HCT116 (cell line): ENCODE results near the gene HEXD.

Source experiments
- CTCF ChIP-seq, 3 experiments: fragments of 200-600 bp in 1 of 3; sonication (generic) in 1 of 3; IDR thresholded peaks in 2 of 3; conservative IDR thresholded peaks in 1 of 3; 2 replicates each; pipeline ENCODE4 v1.5.1; 2012 to 2017; ENCODE audit warnings: low read depth in 2 of 3, low read length in 2 of 3, antibody characterized with exemption in 1 of 3, borderline replicate concordance in 1 of 3, control low read depth in 1 of 3, mild to moderate bottlenecking in 1 of 3, mixed read lengths in 1 of 3, mixed run types in 1 of 3, moderate library complexity in 1 of 3; ENCODE audit not compliant: insufficient read depth in 1 of 3
- EZH2phosphoT487 ChIP-seq: fragments of 200-600 bp; IDR thresholded peaks from 2 replicates; pipeline ENCODE4 v1.6.1; 2018; ENCODE audit warnings: antibody characterized with exemption, borderline replicate concordance
- FOSL1 ChIP-seq: IDR thresholded peaks from 2 replicates; pipeline ENCODE4 v1.6.1; 2012; ENCODE audit warnings: low read depth
- POLR2A ChIP-seq: IDR thresholded peaks from 2 replicates; pipeline ENCODE4 v1.7.0; 2011; ENCODE audit warnings: borderline replicate concordance; ENCODE audit not compliant: insufficient read depth, insufficient read length; ENCODE audit errors: extremely low read depth
- POLR2AphosphoS5 ChIP-seq: IDR thresholded peaks from 2 replicates; pipeline ENCODE4 v1.6.1; 2011; ENCODE audit warnings: mild to moderate bottlenecking, low read depth, low read length, moderate library complexity
- REST ChIP-seq: IDR thresholded peaks from 2 replicates; pipeline ENCODE4 v1.6.1; 2012; ENCODE audit warnings: low read depth
- SRF ChIP-seq: IDR thresholded peaks from 2 replicates; pipeline ENCODE4 v1.6.1; 2012; ENCODE audit warnings: low read depth
- TF ChIP-seq, protein P1 (sequence below): IDR thresholded peaks from 2 replicates; pipeline ENCODE4 v1.6.1; 2011; ENCODE audit warnings: mild to moderate bottlenecking, low read length, moderate library complexity; ENCODE audit not compliant: insufficient replicate concordance; ENCODE audit errors: extremely low read depth

DNA sequence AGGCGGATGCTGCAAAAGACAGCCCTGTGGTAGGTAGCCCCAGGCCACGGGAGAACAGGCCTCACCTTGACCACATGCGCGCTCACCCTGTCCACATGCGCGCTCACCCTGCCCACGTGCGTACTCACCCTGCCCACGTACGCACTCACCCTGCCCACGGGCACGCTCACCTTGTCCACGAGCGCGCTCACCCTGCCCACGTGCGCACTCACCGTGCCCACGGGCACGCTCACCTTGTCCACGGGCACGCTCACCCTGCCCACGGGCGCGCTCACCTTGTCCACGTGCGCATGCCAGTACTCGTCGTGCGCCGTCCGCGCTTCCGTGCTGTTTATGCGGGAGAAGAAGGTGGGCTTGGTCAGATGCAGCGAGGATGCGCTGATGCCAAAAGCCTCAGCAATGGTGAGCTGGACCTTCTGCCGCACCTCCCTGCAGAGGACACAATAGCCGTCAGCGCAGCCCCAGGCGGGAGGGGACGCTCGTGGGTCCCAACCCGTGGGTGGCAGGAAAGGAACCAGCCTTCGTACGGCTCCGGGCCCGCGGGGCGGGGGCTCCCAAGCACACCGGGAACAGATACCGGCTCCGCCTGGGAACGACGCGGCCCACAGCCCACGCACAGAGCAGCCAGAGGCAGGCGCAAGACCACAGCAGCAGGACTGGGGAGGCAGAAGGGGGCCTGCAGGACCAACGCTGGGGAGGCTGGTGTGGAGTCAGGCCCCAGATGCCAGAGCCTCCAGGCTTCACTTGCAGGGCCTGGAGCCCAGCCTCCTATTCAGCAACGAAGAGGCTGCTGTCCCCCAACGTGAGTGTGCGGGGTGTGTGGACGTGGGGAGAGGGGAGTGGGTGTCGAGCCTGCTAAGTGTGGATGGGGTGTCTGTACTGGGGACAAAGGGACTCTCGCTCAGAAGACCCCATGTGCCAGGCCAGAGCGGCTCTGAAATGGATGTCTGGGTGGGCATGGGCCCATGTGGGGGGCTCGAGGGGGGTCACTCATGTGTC is 14.2 kb upstream of the HEXD start:
- TF ChIP-seq CTCF (IDR thresholded peaks at IDR 0.05 in 2 of 3, conservative IDR thresholded peaks at IDR 0.05 in 1 of 3; ENCODE audit: borderline replicate concordance in 1 of 3, insufficient read depth in 1 of 3, low read depth in 2 of 3, low read length in 2 of 3) (no peak), EZH2phosphoT487 (no peak), POLR2AphosphoS5 (no peak), POLR2A (no peak), SRF (no peak), REST (no peak), FOSL1 (no peak)
- TF ChIP-seq, protein P1, sequence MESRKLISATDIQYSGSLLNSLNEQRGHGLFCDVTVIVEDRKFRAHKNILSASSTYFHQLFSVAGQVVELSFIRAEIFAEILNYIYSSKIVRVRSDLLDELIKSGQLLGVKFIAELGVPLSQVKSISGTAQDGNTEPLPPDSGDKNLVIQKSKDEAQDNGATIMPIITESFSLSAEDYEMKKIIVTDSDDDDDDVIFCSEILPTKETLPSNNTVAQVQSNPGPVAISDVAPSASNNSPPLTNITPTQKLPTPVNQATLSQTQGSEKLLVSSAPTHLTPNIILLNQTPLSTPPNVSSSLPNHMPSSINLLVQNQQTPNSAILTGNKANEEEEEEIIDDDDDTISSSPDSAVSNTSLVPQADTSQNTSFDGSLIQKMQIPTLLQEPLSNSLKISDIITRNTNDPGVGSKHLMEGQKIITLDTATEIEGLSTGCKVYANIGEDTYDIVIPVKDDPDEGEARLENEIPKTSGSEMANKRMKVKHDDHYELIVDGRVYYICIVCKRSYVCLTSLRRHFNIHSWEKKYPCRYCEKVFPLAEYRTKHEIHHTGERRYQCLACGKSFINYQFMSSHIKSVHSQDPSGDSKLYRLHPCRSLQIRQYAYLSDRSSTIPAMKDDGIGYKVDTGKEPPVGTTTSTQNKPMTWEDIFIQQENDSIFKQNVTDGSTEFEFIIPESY: no peak
